DND-41 (cell line): ENCODE results near the gene CNST.

Source experiments
- ATAC-seq: fragments of 200-7000 bp; cut with Tn5 transposase; 3 replicates; pipeline ENCODE4 v1.9.1; 2021; ENCODE audit warnings: low read depth; ENCODE audit not compliant: insufficient read depth
- DNase-seq: peaks from one replicate; pipeline ENCODE4 v3.0.0-alpha.2; 2020
- H2AFZ ChIP-seq: 2 replicates; pipeline ENCODE4 v1.6.0; 2012; ENCODE audit warnings: low read depth, low read length
- H3K27ac ChIP-seq: 2 replicates; pipeline ENCODE4 v1.5.1; 2012; ENCODE audit warnings: low read length, inconsistent platforms
- H3K27me3 ChIP-seq: fragments of 200-600 bp; sonication (generic); 2 replicates; pipeline ENCODE4 v1.6.0; 2012; ENCODE audit warnings: low read length, mild to moderate bottlenecking, inconsistent platforms; ENCODE audit not compliant: insufficient read depth, poor library complexity
- H3K36me3 ChIP-seq: 2 replicates; pipeline ENCODE4 v1.5.1; 2012; ENCODE audit warnings: low read length, inconsistent platforms; ENCODE audit not compliant: insufficient read depth
- H3K4me1 ChIP-seq: 2 replicates; pipeline ENCODE4 v1.5.1; 2012; ENCODE audit warnings: mild to moderate bottlenecking, low read length; ENCODE audit not compliant: insufficient read depth
- H3K4me2 ChIP-seq: 2 replicates; pipeline ENCODE4 v1.6.0; 2012; ENCODE audit warnings: mild to moderate bottlenecking, moderate library complexity, low read length, inconsistent platforms; ENCODE audit not compliant: insufficient read depth
- H3K4me3 ChIP-seq, 2 experiments: fragments of 200-600 bp in 1 of 2; shearing (Covaris generic) in 1 of 2; 2 replicates each; pipeline ENCODE4 v1.5.1; 2012 to 2016; ENCODE audit warnings: inconsistent platforms in 2 of 2, low read length in 2 of 2, mild to moderate bottlenecking in 2 of 2, low read depth in 1 of 2, moderate library complexity in 1 of 2
- H3K79me2 ChIP-seq: 2 replicates; pipeline ENCODE4 v1.6.0; 2012; ENCODE audit warnings: low read length, inconsistent platforms; ENCODE audit not compliant: insufficient read depth
- H3K9ac ChIP-seq: 2 replicates; pipeline ENCODE4 v1.6.0; 2012; ENCODE audit warnings: low read depth, mild to moderate bottlenecking, inconsistent platforms, low read length, moderate library complexity
- H3K9me3 ChIP-seq: 2 replicates; pipeline ENCODE4 v1.5.1; 2012; ENCODE audit warnings: low read length, moderate library complexity, mild to moderate bottlenecking, inconsistent platforms; ENCODE audit not compliant: insufficient read depth, severe bottlenecking
- H4K20me1 ChIP-seq: 2 replicates; pipeline ENCODE4 v1.6.0; 2012; ENCODE audit warnings: low read length; ENCODE audit not compliant: insufficient read depth
- CTCF ChIP-seq: IDR thresholded peaks from 2 replicates; pipeline ENCODE4 v1.5.1; 2012; ENCODE audit warnings: borderline replicate concordance, low read length, moderate library complexity, mild to moderate bottlenecking; ENCODE audit not compliant: poor library complexity, severe bottlenecking; ENCODE audit errors: extremely low read depth
- EZH2 ChIP-seq: IDR thresholded peaks from 3 replicates; pipeline ENCODE4 v1.6.1; 2012; ENCODE audit warnings: borderline replicate concordance, low read depth, mild to moderate bottlenecking, moderate library complexity, low read length, inconsistent platforms; ENCODE audit not compliant: severe bottlenecking

CNST gene

GRCh38 chr1:246683521-246683920, 117.3 kb downstream of the CNST start:
- Histone ChIP-seq H3K4me3 (no peak overlapping the region), H3K27me3 (no peaks in the 10 kb centered on the region), H2AFZ (no peak overlapping the region), H3K9me3 (no peaks in the 10 kb centered on the region), H3K4me2 (no peak overlapping the region), H3K9ac (no peak overlapping the region), H3K4me1 (no peaks in the 10 kb centered on the region), H3K36me3 (no peaks in the 10 kb centered on the region), H4K20me1 (no peaks in the 10 kb centered on the region), H3K27ac (no peak overlapping the region), H3K79me2 (no peaks in the 10 kb centered on the region)
- DNase-seq: no peak
- no peak for TF ChIP-seq EZH2
- no peak for ATAC-seq

GRCh38 chr1:246687002-246687401, 120.7 kb downstream of the CNST start:
- Histone ChIP-seq H2AFZ (no peak overlapping the region), H3K4me1 (peaks cover 11% of the 10 kb centered on the region), H3K9me3 (no peaks in the 10 kb centered on the region), H3K27ac (no peak overlapping the region), H4K20me1 (no peaks in the 10 kb centered on the region), H3K27me3 (no peaks in the 10 kb centered on the region), H3K79me2 (no peaks in the 10 kb centered on the region), H3K4me2 (no peak overlapping the region), H3K9ac (no peak overlapping the region), H3K36me3 (no peaks in the 10 kb centered on the region), H3K4me3 (no peak overlapping the region)
- ATAC-seq (no peak), DNase-seq (no peak)
- TF ChIP-seq CTCF (no peak), EZH2 (no peak)

DNA sequence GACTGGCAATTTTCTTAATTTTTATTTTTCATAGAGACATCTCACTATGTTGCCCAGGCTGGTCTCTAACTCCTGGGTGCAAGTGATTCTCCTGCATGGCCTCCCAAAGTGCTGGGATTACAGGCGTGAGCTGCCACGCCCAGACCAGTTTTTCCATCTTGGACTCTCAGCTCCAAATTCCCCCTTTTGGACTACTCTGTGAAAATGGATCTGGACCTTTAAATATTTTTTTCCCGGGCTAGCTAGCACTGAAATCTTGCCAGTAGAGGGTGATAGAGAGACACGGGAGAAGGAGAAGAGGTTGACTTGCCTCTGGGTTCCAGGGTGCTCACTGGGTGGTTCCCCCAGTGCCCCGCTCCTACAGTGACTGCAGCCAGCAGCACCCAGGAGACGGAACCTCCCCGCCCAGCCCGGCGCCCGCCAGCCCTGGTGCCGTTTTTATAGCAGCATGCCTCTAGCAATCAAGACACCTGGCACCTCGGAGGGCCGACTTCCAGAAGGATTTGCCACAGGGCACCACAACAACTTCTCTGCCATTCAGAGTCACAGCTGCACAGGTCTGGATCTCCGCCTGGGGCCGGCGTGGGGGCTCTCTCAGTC, 123.3 kb downstream of the CNST start:
- DNase-seq (peak; percentile 71), ATAC-seq (peak; percentile 95)
- peak overlapping the region; percentile 83 for H2AFZ ChIP-seq
- TF ChIP-seq CTCF (peak; percentile 88), EZH2 (no peak)
- H4K20me1 ChIP-seq: no peaks in the 10 kb centered on the region
- no peaks in the 10 kb centered on the region for H3K36me3 ChIP-seq
- peak overlapping the region in 1 of 2 experiments; percentile 48; a peak in 2 of 4 replicates for H3K4me3 ChIP-seq
- peak overlapping the region; percentile 74 for H3K4me2 ChIP-seq
- peaks cover 11% of the 10 kb centered on the region for H3K4me1 ChIP-seq
- no peaks in the 10 kb centered on the region for H3K27me3 ChIP-seq
- 0 out of 2 replicates have a peak overlapping the region, but pooled peaks have one; percentile 38 for H3K9ac ChIP-seq
- H3K27ac ChIP-seq: no peak overlapping the region
- no peaks in the 10 kb centered on the region for H3K79me2 ChIP-seq
- no peaks in the 10 kb centered on the region for H3K9me3 ChIP-seq

DNA sequence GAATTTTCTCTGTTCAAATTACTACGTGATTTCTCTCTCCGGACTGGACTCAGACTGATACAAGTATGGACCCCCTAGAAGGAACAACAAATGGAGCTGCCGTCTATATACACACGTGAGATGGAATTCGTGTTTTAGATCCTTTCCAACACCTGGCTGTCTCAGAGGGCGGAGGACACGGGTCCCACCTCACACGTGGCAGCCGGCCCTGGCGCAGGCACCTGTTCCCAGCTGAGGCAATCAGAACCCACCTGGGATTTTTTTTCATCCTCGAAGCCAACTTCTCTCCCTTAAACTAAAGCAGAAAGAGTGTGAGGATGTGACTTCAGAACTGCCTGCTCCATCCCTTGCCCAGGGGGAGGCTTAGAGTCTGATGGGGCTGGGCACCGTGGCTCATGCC, 123.8 kb downstream of the CNST start:
- ATAC-seq (no peak), DNase-seq (no peak)
- no peak for TF ChIP-seq CTCF
- H2AFZ ChIP-seq: peak overlapping the region; percentile 83
- H3K36me3 ChIP-seq: no peaks in the 10 kb centered on the region
- H4K20me1 ChIP-seq: no peaks in the 10 kb centered on the region
- H3K9ac ChIP-seq: no peak overlapping the region
- H3K9me3 ChIP-seq: no peaks in the 10 kb centered on the region
- peaks cover 11% of the 10 kb centered on the region for H3K4me1 ChIP-seq
- no peaks in the 10 kb centered on the region for H3K79me2 ChIP-seq
- H3K27me3 ChIP-seq: no peaks in the 10 kb centered on the region
- no peak overlapping the region for H3K4me3 ChIP-seq
- H3K4me2 ChIP-seq: peak overlapping the region; percentile 74
- H3K27ac ChIP-seq: no peak overlapping the region
